ENCODE measurements around the gene PIGP.
A peak's percentile ranks its signal among the peaks of the same experiment; 100 is the strongest.
"Not testable (repeated sequence)": the region's sequence is repeated elsewhere in the genome, so short reads cannot be mapped to it uniquely, and the experiment has no call there.

PIGP gene

DNA sequence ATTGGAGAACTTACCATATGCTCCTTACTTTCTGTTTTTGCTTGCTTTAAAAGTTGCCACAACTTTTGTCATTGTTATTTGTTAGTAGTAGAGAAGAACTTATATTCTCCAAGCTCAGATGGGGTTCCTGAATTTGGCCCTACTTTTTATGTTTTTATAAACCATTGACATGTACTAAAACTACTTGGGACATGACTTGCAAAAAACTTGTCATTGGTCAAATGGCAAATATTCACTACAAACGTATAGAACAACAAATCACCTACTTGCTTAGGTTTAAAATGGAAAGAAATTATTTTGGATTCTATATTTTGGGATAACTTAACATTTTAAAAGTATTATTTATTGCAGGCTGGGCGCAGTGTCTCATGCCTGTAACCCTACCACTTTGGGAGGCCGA is 32.7 kb downstream of the PIGP start:
- DNase-seq (ENCODE audit: low spot score in 2 of 2) (no peak), ATAC-seq (no peak)
- Mint-ChIP-seq H3K9me3 (no peaks in the 10 kb centered on the region), H3K4me3 (no peak overlapping the region), H3K4me1 (peaks cover 7% of the 10 kb centered on the region), H3K36me3 (no peaks in the 10 kb centered on the region), H3K27ac (no peak overlapping the region)

GRCh38 chr21:37039411-37040075 is 33.3 kb downstream of the PIGP start:
- Mint-ChIP-seq H3K36me3 (no peaks in the 10 kb centered on the region), H3K27ac (no peak overlapping the region), H3K4me3 (no peak overlapping the region), H3K9me3 (no peaks in the 10 kb centered on the region), H3K4me1 (peaks cover under 1% of the 10 kb centered on the region)
- ATAC-seq, result no peak
- no peak for DNase-seq (ENCODE audit: low spot score in 2 of 2)

DNA sequence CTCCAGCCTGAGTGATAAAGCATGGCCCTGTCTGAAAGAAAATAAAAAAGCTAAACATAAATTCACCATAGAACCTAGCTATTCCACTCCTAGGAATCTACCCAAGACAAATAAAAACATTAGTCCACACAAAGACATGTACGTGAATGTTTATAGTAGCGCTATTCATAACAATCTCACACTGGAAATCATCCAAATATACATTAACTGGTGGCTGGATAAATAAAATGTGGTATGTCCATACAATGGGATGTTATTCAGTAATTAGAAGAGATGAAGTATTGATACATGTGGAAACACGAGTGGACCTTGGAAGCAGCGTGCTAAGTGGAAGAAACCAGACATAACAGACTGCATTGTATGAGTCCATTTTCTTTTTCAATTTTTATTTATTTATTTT is 36.7 kb downstream of the PIGP start:
- DNase-seq (ENCODE audit: low spot score in 2 of 2) (no peak), ATAC-seq (no peak)
- Mint-ChIP-seq H3K36me3 (no peaks in the 10 kb centered on the region), H3K4me1 (no peaks in the 10 kb centered on the region), H3K27ac (no peak overlapping the region), H3K9me3 (no peaks in the 10 kb centered on the region), H3K4me3 (no peak overlapping the region)

DNA sequence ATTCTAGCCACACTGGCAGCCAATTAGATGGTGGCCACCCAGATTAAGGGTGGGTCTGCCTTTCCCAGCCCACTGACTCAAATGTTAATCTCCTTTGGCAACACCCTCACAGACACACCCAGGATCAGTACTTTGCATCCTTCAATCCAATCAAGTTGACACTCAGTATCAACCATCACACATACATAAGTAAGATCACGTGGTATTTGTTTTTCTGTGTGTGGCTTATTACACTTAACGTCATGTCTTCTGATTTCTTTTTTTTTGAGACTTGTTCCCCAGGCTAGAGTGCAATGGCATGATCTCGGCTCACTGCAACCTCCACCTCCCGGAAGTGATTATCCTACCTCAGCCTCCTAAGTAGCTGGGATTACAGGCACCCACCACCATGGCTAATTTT is 38.5 kb downstream of the PIGP start:
- H3K36me3 Mint-ChIP-seq; H3K27ac Mint-ChIP-seq; H3K9me3 Mint-ChIP-seq; H3K4me3 Mint-ChIP-seq; ATAC-seq; DNase-seq (ENCODE audit: low spot score in 2 of 2); H3K4me1 Mint-ChIP-seq: not testable (repeated sequence)

DNA sequence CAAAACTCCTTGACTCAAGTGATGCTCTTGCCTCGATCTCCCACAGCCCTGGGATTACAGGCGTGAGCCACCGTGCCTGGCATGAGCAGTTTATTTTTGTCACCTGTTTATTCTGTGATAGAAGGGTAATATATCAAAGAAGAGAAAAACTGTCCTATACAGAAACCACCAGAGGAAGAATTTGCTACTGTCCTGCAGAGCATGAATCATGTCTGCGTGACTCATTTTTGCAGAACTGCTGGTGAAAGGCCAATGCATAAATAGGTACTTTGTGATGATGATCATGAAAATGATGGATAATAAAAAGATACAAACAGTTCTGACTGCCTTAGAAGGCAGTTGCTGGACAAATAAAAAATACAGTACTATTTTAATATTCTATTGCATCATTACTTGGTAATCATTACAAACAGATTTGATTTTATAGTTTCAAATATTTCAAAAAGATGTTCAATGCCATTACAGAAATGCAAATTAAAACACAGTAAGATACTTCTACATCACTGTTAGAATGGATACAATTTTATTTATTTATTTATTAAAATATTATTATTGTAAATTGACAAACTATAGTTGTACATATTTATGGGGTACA is 39.9 kb downstream of the PIGP start:
- H3K4me3 Mint-ChIP-seq, result no peak overlapping the region
- ATAC-seq, result peak; percentile 79
- no peak overlapping the region for H3K27ac Mint-ChIP-seq
- no peaks in the 10 kb centered on the region for H3K9me3 Mint-ChIP-seq
- no peaks in the 10 kb centered on the region for H3K36me3 Mint-ChIP-seq
- H3K4me1 Mint-ChIP-seq, result no peaks in the 10 kb centered on the region
- no peak for DNase-seq (ENCODE audit: low spot score in 2 of 2)

DNA sequence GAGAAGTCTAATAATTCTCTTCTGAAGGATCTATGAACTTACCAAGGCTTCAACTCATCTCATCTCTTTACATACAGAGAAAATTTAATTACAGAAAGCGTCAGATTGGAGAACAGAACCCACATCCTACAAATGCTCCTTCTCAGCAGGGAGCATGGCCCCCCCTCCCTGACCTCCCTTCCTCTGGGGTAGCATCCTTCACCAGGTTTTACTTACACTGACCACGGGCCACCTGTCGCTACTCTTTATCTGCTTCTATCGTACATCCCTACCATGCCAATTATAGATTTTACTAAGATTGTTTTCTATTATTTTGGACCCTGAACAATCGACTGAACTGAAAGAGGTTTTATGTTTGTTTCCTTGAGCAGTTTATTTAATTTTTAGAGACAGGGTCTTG is 40.6 kb downstream of the PIGP start:
- Mint-ChIP-seq H3K4me1 (no peaks in the 10 kb centered on the region), H3K36me3 (no peaks in the 10 kb centered on the region), H3K27ac (no peak overlapping the region), H3K4me3 (no peak overlapping the region), H3K9me3 (no peaks in the 10 kb centered on the region)
- ATAC-seq (no peak), DNase-seq (ENCODE audit: low spot score in 2 of 2) (no peak)

GRCh38 chr21:37030864-37031263 is 42.0 kb downstream of the PIGP start:
- Mint-ChIP-seq H3K9me3 (no peaks in the 10 kb centered on the region), H3K4me1 (no peaks in the 10 kb centered on the region), H3K27ac (no peak overlapping the region), H3K36me3 (no peaks in the 10 kb centered on the region), H3K4me3 (no peak overlapping the region)
- ATAC-seq, result no peak
- DNase-seq (ENCODE audit: low spot score in 2 of 2), result no peak

DNA sequence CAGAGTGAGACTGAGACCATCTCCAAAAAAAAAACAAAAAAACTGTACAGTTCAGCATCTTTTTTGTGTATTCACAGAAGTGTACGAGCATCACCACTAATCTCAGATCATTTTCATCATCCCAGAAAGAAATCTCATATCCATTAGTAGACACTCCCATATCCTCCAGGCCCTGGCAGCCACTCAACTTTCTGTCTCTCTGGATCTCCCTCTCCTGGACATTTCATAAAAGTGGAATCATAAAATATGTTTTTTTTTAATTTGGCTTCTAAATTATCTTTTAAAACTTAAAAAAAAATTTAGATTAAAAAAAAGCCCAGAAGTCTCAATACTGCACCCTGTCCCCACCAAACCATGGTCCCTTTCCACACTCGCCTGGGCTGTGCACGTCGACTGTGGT is 44.3 kb downstream of the PIGP start:
- H3K4me3 Mint-ChIP-seq, result no peak overlapping the region
- H3K4me1 Mint-ChIP-seq, result no peaks in the 10 kb centered on the region
- DNase-seq (ENCODE audit: low spot score in 2 of 2) (no peak), ATAC-seq (no peak)
- H3K36me3 Mint-ChIP-seq, result no peaks in the 10 kb centered on the region
- H3K9me3 Mint-ChIP-seq, result no peaks in the 10 kb centered on the region
- H3K27ac Mint-ChIP-seq, result no peak overlapping the region

DNA sequence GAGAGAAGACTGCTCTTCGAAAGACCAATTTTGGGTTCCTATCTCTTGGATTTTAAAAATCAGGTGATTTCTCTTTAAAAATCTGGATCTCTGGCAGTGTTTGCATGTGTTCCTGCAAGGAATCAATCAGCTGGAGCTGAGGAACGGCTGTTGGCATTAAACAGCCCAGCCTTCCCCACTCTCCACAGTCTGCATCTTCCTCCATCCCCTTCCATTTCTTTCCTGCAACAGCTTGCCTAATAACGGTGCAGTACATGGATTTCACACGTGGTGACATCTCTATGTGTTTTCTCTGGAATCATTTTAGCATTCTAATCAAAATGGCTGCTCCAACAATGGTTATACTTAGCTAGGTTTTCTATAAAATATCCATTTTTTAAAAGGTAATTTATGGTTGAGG is 46.4 kb downstream of the PIGP start:
- DNase-seq (ENCODE audit: low spot score in 2 of 2) (no peak), ATAC-seq (no peak)
- H3K9me3 Mint-ChIP-seq, result no peaks in the 10 kb centered on the region
- no peaks in the 10 kb centered on the region for H3K4me1 Mint-ChIP-seq
- H3K4me3 Mint-ChIP-seq, result no peak overlapping the region
- no peak overlapping the region for H3K27ac Mint-ChIP-seq
- H3K36me3 Mint-ChIP-seq, result no peaks in the 10 kb centered on the region

DNA sequence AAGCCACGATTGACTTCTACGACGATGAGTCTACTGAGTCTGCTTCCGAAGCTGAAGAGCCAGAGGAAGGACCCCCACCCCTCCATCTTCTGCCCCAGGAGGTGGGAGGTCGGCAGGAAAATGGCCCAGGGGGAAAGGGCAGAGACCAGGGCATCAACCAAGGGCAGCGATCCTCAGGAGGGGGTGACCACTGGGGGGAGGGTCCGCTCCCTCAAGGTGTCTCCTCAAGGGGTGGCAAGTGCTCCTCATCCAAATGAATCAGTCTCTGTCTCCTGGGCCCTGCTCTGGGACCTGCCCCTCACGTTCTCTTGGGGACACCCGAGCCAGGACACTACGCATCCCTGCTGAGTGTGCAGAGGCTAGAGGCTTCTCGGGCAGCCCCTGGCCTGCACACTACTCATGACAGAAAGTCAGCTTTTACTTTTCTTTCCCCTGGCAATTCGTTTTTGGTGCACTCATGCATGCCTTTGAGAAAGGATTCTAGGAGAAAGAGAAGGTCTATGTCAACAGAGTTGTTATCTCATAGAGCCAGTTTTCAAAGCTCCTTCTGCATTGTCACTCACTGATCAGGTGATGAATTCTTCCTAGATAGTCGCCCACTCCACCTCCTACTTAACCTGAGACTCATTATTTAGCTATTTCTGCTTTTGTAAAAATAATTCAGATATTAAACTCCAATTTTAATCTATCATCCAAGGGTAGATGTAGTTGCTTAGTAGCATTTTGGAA is 54.8 kb downstream of the PIGP start:
- Mint-ChIP-seq H3K27ac (no peak overlapping the region), H3K36me3 (no peaks in the 10 kb centered on the region), H3K4me1 (no peaks in the 10 kb centered on the region), H3K9me3 (no peaks in the 10 kb centered on the region), H3K4me3 (no peak overlapping the region)
- ATAC-seq, result no peak
- DNase-seq (ENCODE audit: low spot score in 2 of 2), result no peak
